ENCODE measurements around the gene WEE2.

WEE2 gene

GRCh38 chr7:141702892-141703291, 5.3 kb upstream of the WEE2 start:
- no peak for TF ChIP-seq CTCF (IDR thresholded peaks at IDR 0.05; ENCODE audit: borderline replicate concordance, insufficient read depth, low read depth, low read length)
- no peak overlapping the region for H3K4me3 ChIP-seq (ENCODE audit: low read depth, low read length)

- no peak overlapping the region for H3K4me3 ChIP-seq (ENCODE audit: low read depth, low read length)
- no peak for TF ChIP-seq CTCF (IDR thresholded peaks at IDR 0.05; ENCODE audit: borderline replicate concordance, insufficient read depth, low read depth, low read length)
Measured at GRCh38 chr7:141704112-141704511, 4.0 kb upstream of the WEE2 start.

- H3K4me3 ChIP-seq (ENCODE audit: low read depth, low read length), result no peak overlapping the region
- TF ChIP-seq CTCF (IDR thresholded peaks at IDR 0.05; ENCODE audit: borderline replicate concordance, insufficient read depth, low read depth, low read length), result no peak
Measured at GRCh38 chr7:141704741-141705140, 3.4 kb upstream of the WEE2 start.

- no peak for TF ChIP-seq CTCF (IDR thresholded peaks at IDR 0.05; ENCODE audit: borderline replicate concordance, insufficient read depth, low read depth, low read length)
- H3K4me3 ChIP-seq (ENCODE audit: low read depth, low read length), result no peak overlapping the region
Measured at GRCh38 chr7:141706239-141707064, 1.7 kb upstream of the WEE2 start.

- no peak for TF ChIP-seq CTCF (IDR thresholded peaks at IDR 0.05; ENCODE audit: borderline replicate concordance, insufficient read depth, low read depth, low read length)
- no peak overlapping the region for H3K4me3 ChIP-seq (ENCODE audit: low read depth, low read length)
Measured at GRCh38 chr7:141709318-141709717, 1.2 kb downstream of the WEE2 start.

- H3K4me3 ChIP-seq (ENCODE audit: low read depth, low read length), result no peak overlapping the region
- no peak for TF ChIP-seq CTCF (IDR thresholded peaks at IDR 0.05; ENCODE audit: borderline replicate concordance, insufficient read depth, low read depth, low read length)
Measured at GRCh38 chr7:141709749-141710148, 1.6 kb downstream of the WEE2 start.

GRCh38 chr7:141710301-141710700, 2.1 kb downstream of the WEE2 start:
- H3K4me3 ChIP-seq (ENCODE audit: low read depth, low read length), result no peak overlapping the region
- 0 out of 2 replicates have a peak, but pooled peaks have one; percentile 5 for TF ChIP-seq CTCF (IDR thresholded peaks at IDR 0.05; ENCODE audit: borderline replicate concordance, insufficient read depth, low read depth, low read length)

Data from GM12875 (cell line).